ENCODE measurements around the gene UBALD1.

Gene UBALD1

DNA sequence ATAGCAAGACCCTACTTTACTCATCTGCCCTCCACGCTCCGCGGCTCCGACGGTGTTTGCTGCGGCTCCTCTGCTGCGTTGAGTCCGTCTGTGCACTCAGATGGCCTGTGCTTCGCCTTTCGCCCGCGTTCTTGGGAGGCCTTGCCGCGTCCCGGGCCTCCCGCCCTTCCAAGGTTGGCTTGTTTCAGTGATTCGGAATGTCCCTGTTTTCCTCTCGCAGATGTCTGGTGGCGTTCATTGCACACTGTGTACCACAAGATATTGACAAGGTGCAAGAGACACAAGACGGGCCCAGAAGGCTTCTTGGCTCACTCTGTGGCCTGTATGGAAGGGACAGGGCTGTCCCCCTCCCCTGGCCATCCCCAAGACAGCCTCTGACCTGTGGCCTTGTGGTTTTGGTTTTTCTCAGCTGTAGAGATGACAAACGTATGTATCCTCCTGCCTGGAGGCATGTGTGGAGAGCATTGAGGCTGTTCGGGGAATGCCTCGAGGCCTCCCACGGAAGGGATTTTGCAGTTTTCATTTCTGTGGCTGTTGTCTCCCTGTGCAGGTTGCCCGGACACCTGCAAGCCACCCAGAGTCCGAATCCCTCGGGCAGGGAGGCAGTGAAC is 25.3 kb upstream of the UBALD1 start:
- H3K9me3 ChIP-seq (ENCODE audit: control insufficient read depth, insufficient read depth, low read length), result no peaks in the 10 kb centered on the region
- no peak overlapping the region for H3K4me3 ChIP-seq (ENCODE audit: low read depth, low read length)
- no peaks in the 10 kb centered on the region for H3K4me1 ChIP-seq (ENCODE audit: control insufficient read depth, insufficient read depth, low read length)
- H3K36me3 ChIP-seq (ENCODE audit: control insufficient read depth, insufficient read depth, low read length), result no peaks in the 10 kb centered on the region
- no peaks in the 10 kb centered on the region for H3K27me3 ChIP-seq (ENCODE audit: control insufficient read depth, insufficient read depth, low read length)
- no peak overlapping the region for H3K9ac ChIP-seq (ENCODE audit: low read depth, low read length)

DNA sequence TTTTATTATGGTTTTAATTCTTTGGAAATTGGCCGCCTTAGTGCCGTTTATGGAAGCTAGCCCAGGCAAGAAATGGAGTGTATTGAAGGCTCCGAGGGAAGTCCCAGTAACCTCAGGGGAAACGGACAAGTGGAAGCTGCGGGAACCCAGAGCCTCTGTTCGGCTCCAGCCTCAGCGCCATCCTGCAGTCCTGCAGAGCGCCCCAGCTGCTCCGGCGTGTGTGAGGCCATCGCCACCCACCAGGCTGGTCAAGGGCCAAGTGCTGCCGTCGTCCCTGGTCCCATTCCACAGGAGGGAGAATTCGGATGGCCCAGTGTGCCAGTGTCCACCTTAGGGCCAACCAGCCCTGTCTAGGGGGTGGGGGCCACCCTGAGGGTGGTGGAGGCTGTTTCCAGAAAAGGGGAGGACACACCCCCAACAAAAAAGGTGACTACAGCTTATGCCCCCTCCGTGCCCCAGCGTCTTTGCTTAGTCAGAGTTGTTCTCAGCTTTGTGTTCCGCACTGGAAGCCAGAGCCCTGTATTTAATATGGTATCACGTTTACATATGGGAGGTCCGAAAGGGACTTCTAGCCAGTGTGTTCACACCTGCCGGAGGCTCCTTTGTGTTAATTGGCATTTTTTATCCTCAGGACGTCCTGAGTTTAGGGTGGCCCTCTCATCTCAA is 22.9 kb upstream of the UBALD1 start:
- no peaks in the 10 kb centered on the region for H3K4me1 ChIP-seq (ENCODE audit: control insufficient read depth, insufficient read depth, low read length)
- H3K36me3 ChIP-seq (ENCODE audit: control insufficient read depth, insufficient read depth, low read length), result peaks cover 8% of the 10 kb centered on the region
- H3K9ac ChIP-seq (ENCODE audit: low read depth, low read length), result no peak overlapping the region
- no peaks in the 10 kb centered on the region for H3K9me3 ChIP-seq (ENCODE audit: control insufficient read depth, insufficient read depth, low read length)
- no peaks in the 10 kb centered on the region for H3K27me3 ChIP-seq (ENCODE audit: control insufficient read depth, insufficient read depth, low read length)
- H3K4me3 ChIP-seq (ENCODE audit: low read depth, low read length), result no peak overlapping the region

DNA sequence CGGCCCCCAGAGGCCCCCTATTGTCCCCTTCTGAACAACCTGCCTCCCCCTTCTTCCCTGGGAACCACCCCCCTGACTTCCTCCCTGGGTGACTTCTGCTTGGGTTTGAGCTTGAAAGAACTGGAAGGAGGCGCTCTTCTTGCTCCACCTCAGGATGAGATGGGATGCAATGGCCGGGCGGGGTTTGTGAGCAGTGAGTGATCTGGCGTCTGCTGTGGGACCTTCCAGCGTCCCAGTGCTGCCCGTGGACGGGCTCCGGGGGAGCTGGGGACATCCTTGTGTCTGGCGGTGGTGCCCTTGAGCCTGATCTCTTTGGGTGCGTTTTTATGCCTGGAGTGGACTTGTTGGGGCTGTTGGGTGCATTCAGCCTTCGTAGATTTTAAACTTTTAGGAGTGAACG is 21.5 kb upstream of the UBALD1 start:
- Histone ChIP-seq H3K4me1 (ENCODE audit: control insufficient read depth, insufficient read depth, low read length) (no peaks in the 10 kb centered on the region), H3K36me3 (ENCODE audit: control insufficient read depth, insufficient read depth, low read length) (peaks cover 8% of the 10 kb centered on the region), H3K9ac (ENCODE audit: low read depth, low read length) (no peak overlapping the region), H3K27me3 (ENCODE audit: control insufficient read depth, insufficient read depth, low read length) (no peaks in the 10 kb centered on the region), H3K9me3 (ENCODE audit: control insufficient read depth, insufficient read depth, low read length) (no peaks in the 10 kb centered on the region), H3K4me3 (ENCODE audit: low read depth, low read length) (no peak overlapping the region)

DNA sequence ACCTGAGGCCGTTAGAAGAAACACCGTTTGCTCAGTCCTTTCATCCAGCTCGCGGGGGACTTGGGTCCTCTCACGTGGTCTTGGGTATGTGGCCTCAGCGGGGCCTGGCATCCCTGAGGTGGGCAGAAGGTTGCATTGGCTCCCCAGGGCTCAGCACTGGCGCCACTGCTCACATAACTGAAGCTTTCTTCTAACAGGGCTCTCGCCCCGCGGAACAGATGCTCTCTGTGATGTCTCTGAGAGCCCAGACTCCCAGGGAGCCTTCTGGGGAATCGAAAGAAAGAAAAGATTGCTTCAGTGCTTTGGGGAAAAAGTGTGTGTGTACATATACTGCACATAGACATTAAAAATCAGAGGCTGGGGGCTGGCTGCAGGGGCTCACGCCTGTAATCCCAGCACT is 20.1 kb upstream of the UBALD1 start:
- no peak overlapping the region for H3K9ac ChIP-seq (ENCODE audit: low read depth, low read length)
- H3K27me3 ChIP-seq (ENCODE audit: control insufficient read depth, insufficient read depth, low read length), result no peaks in the 10 kb centered on the region
- peaks cover 8% of the 10 kb centered on the region for H3K36me3 ChIP-seq (ENCODE audit: control insufficient read depth, insufficient read depth, low read length)
- no peaks in the 10 kb centered on the region for H3K4me1 ChIP-seq (ENCODE audit: control insufficient read depth, insufficient read depth, low read length)
- H3K9me3 ChIP-seq (ENCODE audit: control insufficient read depth, insufficient read depth, low read length), result no peaks in the 10 kb centered on the region
- H3K4me3 ChIP-seq (ENCODE audit: low read depth, low read length), result no peak overlapping the region

DNA sequence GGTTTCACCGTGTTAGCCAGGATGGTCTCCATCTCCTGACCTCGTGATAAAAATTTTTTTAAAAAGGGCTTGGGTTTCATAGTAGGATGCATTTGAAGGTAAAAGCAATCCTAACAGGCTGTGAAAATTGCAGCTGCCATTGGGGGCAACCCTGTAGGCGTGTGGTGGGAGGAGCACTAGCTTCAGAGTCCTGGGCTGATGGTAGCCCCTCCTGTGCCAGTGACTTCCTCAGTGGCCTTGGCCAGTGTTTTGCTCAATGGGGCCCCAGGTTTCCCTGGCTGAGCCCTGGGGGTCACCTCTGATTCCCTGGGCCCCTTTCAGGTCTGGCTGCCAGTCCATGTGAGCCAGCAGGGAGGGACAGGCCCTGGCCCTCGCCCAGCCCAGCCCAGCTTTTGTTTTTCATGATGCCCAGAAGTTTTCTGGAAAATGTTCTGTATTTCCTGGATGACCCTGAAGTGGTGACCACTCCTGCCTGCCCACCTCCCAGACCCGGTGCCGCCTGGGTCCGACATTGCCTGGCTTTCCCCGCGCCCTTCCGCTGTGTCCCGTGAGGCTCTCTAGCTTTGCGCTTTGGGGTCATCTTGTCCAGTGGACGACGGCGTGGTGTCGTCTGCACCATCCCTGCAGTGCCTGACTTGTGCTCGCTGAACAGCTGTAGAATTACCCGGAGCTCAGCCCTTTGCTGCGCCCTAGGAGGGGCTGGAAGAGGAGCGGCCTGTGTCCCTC is 19.4 kb upstream of the UBALD1 start:
- Histone ChIP-seq H3K4me1 (ENCODE audit: control insufficient read depth, insufficient read depth, low read length) (no peaks in the 10 kb centered on the region), H3K27me3 (ENCODE audit: control insufficient read depth, insufficient read depth, low read length) (no peaks in the 10 kb centered on the region), H3K36me3 (ENCODE audit: control insufficient read depth, insufficient read depth, low read length) (peaks cover 8% of the 10 kb centered on the region), H3K9me3 (ENCODE audit: control insufficient read depth, insufficient read depth, low read length) (no peaks in the 10 kb centered on the region), H3K9ac (ENCODE audit: low read depth, low read length) (no peak overlapping the region), H3K4me3 (ENCODE audit: low read depth, low read length) (no peak overlapping the region)

DNA sequence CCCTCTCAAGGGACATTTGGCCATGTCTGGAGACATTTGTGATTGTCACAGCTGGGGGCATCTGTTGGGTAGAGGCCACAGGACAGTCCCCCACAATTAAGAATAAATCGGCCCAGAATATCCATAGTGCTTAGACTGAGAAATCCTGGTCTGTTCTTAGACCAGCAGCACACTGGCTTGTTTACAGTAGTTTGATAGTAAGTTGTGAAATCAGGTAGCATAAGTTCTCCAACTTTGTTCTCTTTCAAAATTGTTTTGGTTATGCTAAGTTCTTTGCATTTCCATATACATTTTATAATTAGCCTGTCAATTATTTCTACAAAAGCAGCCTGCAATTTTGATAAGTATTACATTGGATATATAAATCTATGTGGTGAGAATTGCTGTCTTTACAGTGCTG is 16.8 kb upstream of the UBALD1 start:
- Histone ChIP-seq H3K4me1 (ENCODE audit: control insufficient read depth, insufficient read depth, low read length) (no peaks in the 10 kb centered on the region), H3K4me3 (ENCODE audit: low read depth, low read length) (no peak overlapping the region), H3K9ac (ENCODE audit: low read depth, low read length) (no peak overlapping the region), H3K9me3 (ENCODE audit: control insufficient read depth, insufficient read depth, low read length) (no peaks in the 10 kb centered on the region), H3K27me3 (ENCODE audit: control insufficient read depth, insufficient read depth, low read length) (no peaks in the 10 kb centered on the region), H3K36me3 (ENCODE audit: control insufficient read depth, insufficient read depth, low read length) (peaks cover 8% of the 10 kb centered on the region)

DNA sequence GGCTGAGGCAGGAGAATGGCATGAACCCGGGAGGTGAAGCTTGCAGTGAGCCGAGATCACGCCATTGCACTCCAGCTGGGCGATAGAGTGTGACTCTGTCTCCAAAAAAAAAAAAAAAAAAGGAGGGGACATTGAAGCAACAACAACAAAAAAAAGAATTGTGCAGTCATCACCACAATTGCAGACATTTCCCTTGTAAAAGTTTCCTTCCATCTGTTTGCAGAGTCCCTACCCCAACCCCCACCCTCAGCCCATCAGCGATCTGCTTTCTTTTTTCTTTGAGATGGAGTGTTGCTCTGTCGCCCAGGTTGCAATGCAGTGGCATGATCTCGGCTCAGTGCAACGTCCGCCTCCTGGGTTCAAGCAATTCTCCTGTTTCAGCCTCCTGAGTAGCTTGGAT is 13.6 kb upstream of the UBALD1 start:
- Histone ChIP-seq H3K36me3 (ENCODE audit: control insufficient read depth, insufficient read depth, low read length) (peaks cover 5% of the 10 kb centered on the region), H3K4me1 (ENCODE audit: control insufficient read depth, insufficient read depth, low read length) (peaks cover 4% of the 10 kb centered on the region), H3K9me3 (ENCODE audit: control insufficient read depth, insufficient read depth, low read length) (no peaks in the 10 kb centered on the region), H3K9ac (ENCODE audit: low read depth, low read length) (no peak overlapping the region), H3K27me3 (ENCODE audit: control insufficient read depth, insufficient read depth, low read length) (no peaks in the 10 kb centered on the region), H3K4me3 (ENCODE audit: low read depth, low read length) (no peak overlapping the region)

DNA sequence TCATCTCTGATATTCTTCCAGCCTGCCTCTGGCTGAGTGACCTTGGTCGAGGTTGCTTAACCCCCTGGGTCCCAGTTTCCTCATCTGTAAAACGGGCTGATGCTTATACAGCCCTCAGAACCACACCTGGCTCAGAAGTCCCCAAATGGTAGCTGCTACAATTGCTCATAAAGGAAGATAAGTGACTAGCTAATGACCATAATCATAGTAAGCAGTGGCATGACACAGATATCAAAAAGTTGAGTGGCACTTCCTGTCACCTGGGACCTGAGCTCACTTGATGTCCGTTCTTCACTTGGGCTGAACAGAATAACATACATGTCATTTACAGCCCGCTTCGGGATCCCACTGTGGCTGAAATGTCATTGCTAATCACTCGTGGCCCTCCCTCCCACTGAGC is 11.7 kb upstream of the UBALD1 start:
- Histone ChIP-seq H3K9me3 (ENCODE audit: control insufficient read depth, insufficient read depth, low read length) (no peaks in the 10 kb centered on the region), H3K9ac (ENCODE audit: low read depth, low read length) (no peak overlapping the region), H3K4me3 (ENCODE audit: low read depth, low read length) (peak overlapping the region; percentile 83), H3K27me3 (ENCODE audit: control insufficient read depth, insufficient read depth, low read length) (no peaks in the 10 kb centered on the region), H3K36me3 (ENCODE audit: control insufficient read depth, insufficient read depth, low read length) (peaks cover 5% of the 10 kb centered on the region), H3K4me1 (ENCODE audit: control insufficient read depth, insufficient read depth, low read length) (peaks cover 4% of the 10 kb centered on the region)

DNA sequence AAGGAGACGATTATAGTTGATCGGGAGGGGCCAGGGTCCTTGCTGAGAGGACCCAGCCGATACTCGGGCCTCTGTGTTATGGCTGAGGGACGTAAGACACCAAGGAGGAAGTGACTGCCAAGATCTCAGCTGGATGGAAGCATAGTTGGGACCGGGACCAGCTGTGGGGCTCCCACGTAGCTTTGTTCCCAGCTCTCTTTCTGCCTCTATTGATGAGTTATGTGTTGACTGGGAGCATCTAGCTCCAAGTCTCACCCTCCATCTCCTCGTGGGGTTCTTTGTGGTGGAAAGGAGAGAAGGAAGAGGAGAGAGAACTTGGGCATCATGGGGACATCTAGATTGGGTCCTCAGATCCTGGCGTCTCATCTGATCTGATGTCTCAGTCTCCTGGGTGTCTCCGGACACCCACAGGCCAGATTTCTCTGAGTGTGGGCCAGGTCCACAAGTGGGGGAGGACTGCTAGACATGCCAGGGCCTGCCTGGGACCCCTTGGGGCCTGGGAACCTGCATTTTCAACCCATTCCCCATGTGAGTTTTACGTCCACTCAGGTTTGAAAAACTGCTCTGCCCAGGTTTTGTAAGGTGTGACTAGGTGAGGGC is 11.0 kb upstream of the UBALD1 start:
- peak overlapping the region; percentile 83 for H3K4me3 ChIP-seq (ENCODE audit: low read depth, low read length)
- H3K27me3 ChIP-seq (ENCODE audit: control insufficient read depth, insufficient read depth, low read length), result no peaks in the 10 kb centered on the region
- peaks cover 4% of the 10 kb centered on the region for H3K4me1 ChIP-seq (ENCODE audit: control insufficient read depth, insufficient read depth, low read length)
- H3K36me3 ChIP-seq (ENCODE audit: control insufficient read depth, insufficient read depth, low read length), result peaks cover 5% of the 10 kb centered on the region
- H3K9ac ChIP-seq (ENCODE audit: low read depth, low read length), result peak overlapping the region; percentile 87
- H3K9me3 ChIP-seq (ENCODE audit: control insufficient read depth, insufficient read depth, low read length), result no peaks in the 10 kb centered on the region

DNA sequence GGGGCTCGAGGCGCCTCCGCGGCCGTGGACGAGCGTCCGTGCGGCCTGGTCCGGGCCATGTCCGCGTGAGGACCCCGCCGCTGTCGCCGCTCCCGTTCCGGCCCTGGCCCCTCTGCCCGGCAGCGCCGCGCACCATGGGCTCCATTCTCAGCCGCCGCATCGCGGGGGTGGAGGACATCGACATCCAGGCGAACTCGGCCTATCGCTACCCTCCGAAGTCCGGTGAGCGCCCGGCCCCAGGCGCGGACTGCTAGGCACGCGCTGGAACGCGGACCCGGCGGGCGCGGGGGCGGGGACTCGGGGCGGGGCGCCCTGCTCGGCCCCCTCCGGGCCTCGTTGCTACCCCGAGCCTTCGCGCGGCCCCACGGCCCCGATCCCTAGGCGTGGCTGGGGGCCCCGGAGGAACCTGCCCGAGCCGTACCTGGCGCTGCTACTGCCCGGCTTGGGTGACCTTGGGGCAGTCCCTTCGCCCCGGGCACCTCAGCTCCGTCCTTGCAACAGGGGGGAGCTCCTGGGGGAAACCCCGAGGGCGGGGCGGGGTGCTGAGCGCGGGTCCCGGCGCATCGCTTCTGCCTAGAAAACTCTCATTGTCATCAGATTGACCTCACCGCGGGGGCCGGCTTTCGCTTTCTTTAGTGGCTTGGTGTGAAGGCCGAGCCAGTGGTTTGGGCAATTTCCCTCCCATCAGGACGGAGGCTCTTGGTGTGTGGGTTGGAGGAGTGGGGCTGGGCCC is 10.3 kb upstream of the UBALD1 start:
- Histone ChIP-seq H3K9ac (ENCODE audit: low read depth, low read length) (peak overlapping the region; percentile 87), H3K27me3 (ENCODE audit: control insufficient read depth, insufficient read depth, low read length) (no peaks in the 10 kb centered on the region), H3K9me3 (ENCODE audit: control insufficient read depth, insufficient read depth, low read length) (no peaks in the 10 kb centered on the region), H3K4me1 (ENCODE audit: control insufficient read depth, insufficient read depth, low read length) (peaks cover 4% of the 10 kb centered on the region), H3K36me3 (ENCODE audit: control insufficient read depth, insufficient read depth, low read length) (peaks cover 5% of the 10 kb centered on the region), H3K4me3 (ENCODE audit: low read depth, low read length) (peak overlapping the region; percentile 83)

DNA sequence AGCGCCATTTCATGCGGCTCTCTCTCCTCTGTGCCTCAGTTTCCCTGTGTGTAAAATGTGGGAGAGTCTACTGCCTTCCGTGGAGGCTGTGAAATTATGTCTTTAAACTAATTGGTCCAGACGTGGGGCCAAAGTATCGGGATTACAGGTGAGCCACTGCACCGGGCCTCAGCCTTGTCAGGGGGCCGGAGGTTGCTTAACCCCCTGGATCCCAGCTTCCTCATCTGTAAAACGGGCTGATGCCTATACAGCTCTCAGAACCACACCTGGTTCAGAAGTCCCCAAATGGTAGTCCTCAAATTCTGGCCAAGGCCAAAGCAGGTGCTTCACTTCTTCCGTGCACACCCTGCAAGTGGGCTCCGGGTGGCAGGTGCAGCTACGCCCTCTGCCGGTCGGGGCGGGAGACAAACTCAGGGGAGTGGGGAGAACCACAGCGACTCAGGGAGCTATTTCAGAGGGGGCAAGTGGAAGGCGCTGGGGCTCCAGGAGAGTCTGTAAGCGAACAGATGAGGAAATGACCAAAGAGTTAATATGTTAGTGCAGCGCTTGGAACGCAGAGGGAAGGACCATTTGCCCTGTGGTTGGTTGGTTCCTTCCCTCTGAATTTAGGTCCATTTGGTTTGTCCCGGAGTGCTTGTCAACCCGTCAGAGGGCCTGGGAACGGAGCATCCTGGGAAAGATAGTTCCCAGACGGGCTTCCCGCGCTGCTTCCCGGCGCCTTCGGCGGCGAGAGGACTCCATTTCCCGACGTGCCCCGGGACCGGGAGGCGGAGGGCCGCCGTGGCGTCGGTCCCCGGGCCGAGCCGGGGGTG is 9.5 kb upstream of the UBALD1 start, which contains the start of gene MGRN1:
MGRN1 (plus strand) TSS at position 812 of the 812 bp plus-strand sequence. CDS start 135 bp downstream, outside the sequence.
- peak within 1 kb of the TSS; percentile 90 for H3K9ac ChIP-seq (ENCODE audit: low read depth, low read length)
- no peaks in the 10 kb centered on the region for H3K9me3 ChIP-seq (ENCODE audit: control insufficient read depth, insufficient read depth, low read length)
- peaks cover 4% of the 10 kb centered on the region for H3K4me1 ChIP-seq (ENCODE audit: control insufficient read depth, insufficient read depth, low read length)
- no peaks in the 10 kb centered on the region for H3K27me3 ChIP-seq (ENCODE audit: control insufficient read depth, insufficient read depth, low read length)
- peak within 1 kb of the TSS; percentile 83 for H3K4me3 ChIP-seq (ENCODE audit: low read depth, low read length)
- H3K36me3 ChIP-seq (ENCODE audit: control insufficient read depth, insufficient read depth, low read length), result peaks cover 5% of the 10 kb centered on the region

Measured in iPS-15b (cell line).